T-helper 9 cell (primary cell): Measurements from ENCODE around the gene PIK3CA.

Experiments used
- DNase-seq: peaks from one replicate; pipeline ENCODE4 v3.0.0-alpha.2; 2020

PIK3CA gene

GRCh38 chr3:179158336-179159039, 10.3 kb downstream of the PIK3CA start:
- no peak for DNase-seq

- no peak for DNase-seq
These were observed 15.3 kb downstream of the PIK3CA start for GRCh38 chr3:179163503-179163902.

- DNase-seq = no peak
These were observed 16.7 kb downstream of the PIK3CA start for GRCh38 chr3:179164857-179165256.

- DNase-seq = no peak
These were observed 18.5 kb downstream of the PIK3CA start for GRCh38 chr3:179166561-179167201.

GRCh38 chr3:179168918-179169317, 20.8 kb downstream of the PIK3CA start:
- DNase-seq = no peak

GRCh38 chr3:179172546-179172945, 24.4 kb downstream of the PIK3CA start:
- no peak for DNase-seq

- DNase-seq = no peak
These were observed 26.2 kb downstream of the PIK3CA start for GRCh38 chr3:179174316-179174715.

GRCh38 chr3:179174898-179175297, 26.7 kb downstream of the PIK3CA start:
- DNase-seq = no peak

GRCh38 chr3:179175358-179175757, 27.2 kb downstream of the PIK3CA start:
- no peak for DNase-seq

GRCh38 chr3:179177611-179178010, 29.5 kb downstream of the PIK3CA start:
- no peak for DNase-seq

- DNase-seq = no peak
These were observed 31.1 kb downstream of the PIK3CA start for GRCh38 chr3:179179256-179179655.

GRCh38 chr3:179179979-179180759, 32.0 kb downstream of the PIK3CA start:
- DNase-seq = no peak

- no peak for DNase-seq
These were observed 32.9 kb downstream of the PIK3CA start for GRCh38 chr3:179181021-179181472.

- no peak for DNase-seq
These were observed 33.9 kb downstream of the PIK3CA start for GRCh38 chr3:179181993-179182551.

GRCh38 chr3:179182902-179183301, 34.7 kb downstream of the PIK3CA start:
- DNase-seq = no peak

GRCh38 chr3:179184826-179185225, 36.7 kb downstream of the PIK3CA start:
- no peak for DNase-seq

GRCh38 chr3:179186426-179186825, 38.3 kb downstream of the PIK3CA start:
- no peak for DNase-seq

- no peak for DNase-seq
These were observed 41.6 kb downstream of the PIK3CA start for GRCh38 chr3:179189759-179190158.

GRCh38 chr3:179190581-179190980, 42.4 kb downstream of the PIK3CA start:
- no peak for DNase-seq

GRCh38 chr3:179192542-179192941, 44.4 kb downstream of the PIK3CA start:
- no peak for DNase-seq

GRCh38 chr3:179194931-179195330, 46.8 kb downstream of the PIK3CA start:
- DNase-seq = no peak

GRCh38 chr3:179196098-179196497, 47.9 kb downstream of the PIK3CA start:
- DNase-seq = no peak

- DNase-seq = no peak
These were observed 48.5 kb downstream of the PIK3CA start for GRCh38 chr3:179196700-179197099.
